ENCODE measurements around the gene BMI1.

Gene BMI1

GRCh38 chr10:22319980-22320558, 830 bp upstream of the BMI1 start:
- no peak for DNase-seq

- peak; percentile 66 to 70 for DNase-seq
These were observed 441 bp downstream of the BMI1 start for GRCh38 chr10:22321156-22321923.

GRCh38 chr10:22321924-22322640, 1.2 kb downstream of the BMI1 start:
- no peak for DNase-seq

- no peak for DNase-seq
These were observed 1.8 kb downstream of the BMI1 start for GRCh38 chr10:22322641-22323160.

- no peak for DNase-seq
These were observed 2.8 kb downstream of the BMI1 start for GRCh38 chr10:22323538-22324305.

GRCh38 chr10:22324413-22324812, 3.5 kb downstream of the BMI1 start:
- no peak for DNase-seq

- no peak for DNase-seq
These were observed 4.0 kb downstream of the BMI1 start for GRCh38 chr10:22324893-22325271.

- peak in 1 of 2 experiments; percentile 57 for DNase-seq
These were observed 4.6 kb downstream of the BMI1 start for GRCh38 chr10:22325272-22326144.

GRCh38 chr10:22326145-22326702, 5.3 kb downstream of the BMI1 start:
- no peak for DNase-seq

GRCh38 chr10:22329150-22329549, 8.3 kb downstream of the BMI1 start:
- DNase-seq = no peak

- DNase-seq = no peak
These were observed 11.3 kb downstream of the BMI1 start for GRCh38 chr10:22332116-22332692.

- no peak for DNase-seq
These were observed 12.5 kb downstream of the BMI1 start for GRCh38 chr10:22333167-22333974.

GRCh38 chr10:22333975-22334282, 13.0 kb downstream of the BMI1 start:
- no peak for DNase-seq

- no peak for DNase-seq
These were observed 13.7 kb downstream of the BMI1 start for GRCh38 chr10:22334414-22335172.

- DNase-seq = peak; percentile 58 to 63
These were observed 14.5 kb downstream of the BMI1 start for GRCh38 chr10:22335173-22335933.

- no peak for DNase-seq
These were observed 17.4 kb downstream of the BMI1 start for GRCh38 chr10:22338185-22338900.

GRCh38 chr10:22338931-22339330, 18.0 kb downstream of the BMI1 start:
- DNase-seq = no peak

- no peak for DNase-seq
These were observed 18.9 kb downstream of the BMI1 start for GRCh38 chr10:22339761-22340328.
